ENCODE results near the gene IFI16. TPM values are rescaled to one million over a fixed set of nuclear protein-coding genes. Genes with fewer than 3 reads are reported as not detected.
"Not testable (repeated sequence)": the region's sequence is repeated elsewhere in the genome, so short reads cannot be mapped to it uniquely, and the experiment has no call there.

The IFI16 gene
- polyA plus RNA-seq, 1 experiment, result 179 TPM

GRCh38 chr1:159030311-159030710 is 20.6 kb downstream of the IFI16 start:
- DNase-seq (ENCODE audit: low read depth, low spot score), result no peak
- Histone ChIP-seq H3K27ac (ENCODE audit: low read depth, low read length) (no peak overlapping the region), H3K9me3 (ENCODE audit: control insufficient read depth, insufficient read depth, low read length) (no peaks in the 10 kb centered on the region), H3K4me3 (ENCODE audit: low read depth, low read length) (no peak overlapping the region), H3K27me3 (ENCODE audit: control insufficient read depth, insufficient read depth, low read length) (no peaks in the 10 kb centered on the region)
- TF ChIP-seq CTCF (IDR thresholded peaks at IDR 0.05; ENCODE audit: low read depth, low read length), result no peak
- POLR2A ChIA-PET, result no interaction called here
- CTCF ChIA-PET, result interaction anchor here (0.8 to 1.7 kb wide), 3 partner anchors 21 to 1066 kb away, joined by 4 to 5 read pairs (median 4); partner anchors contain the start of gene IFI16

GRCh38 chr1:159030877-159031447 is 21.3 kb downstream of the IFI16 start:
- CTCF ChIA-PET, result interaction anchor here (1.2 to 1.7 kb wide), 2 partner anchors 33 to 1067 kb away, joined by 3 to 4 read pairs; no protein-coding TSS in a partner anchor
- no peak for DNase-seq (ENCODE audit: low read depth, low spot score)

GRCh38 chr1:159040206-159040605 is 30.5 kb downstream of the IFI16 start:
- POLR2A ChIA-PET, result interaction anchor here (1.8 kb wide), 1 partner anchor 40 kb away, joined by 4 read pairs; no protein-coding TSS in a partner anchor
- TF ChIP-seq CTCF (IDR thresholded peaks at IDR 0.05; ENCODE audit: low read depth, low read length), result no peak
- CTCF ChIA-PET, result interaction anchor here (1.6 to 1.7 kb wide), 2 partner anchors 12 to 42 kb away, joined by 3 to 6 read pairs; no protein-coding TSS in a partner anchor
- Histone ChIP-seq H3K4me3 (ENCODE audit: low read depth, low read length) (no peak overlapping the region), H3K27ac (ENCODE audit: low read depth, low read length) (no peak overlapping the region), H3K9me3 (ENCODE audit: control insufficient read depth, insufficient read depth, low read length) (no peaks in the 10 kb centered on the region), H3K27me3 (ENCODE audit: control insufficient read depth, insufficient read depth, low read length) (no peaks in the 10 kb centered on the region)
- DNase-seq (ENCODE audit: low read depth, low spot score), result peak; percentile 34

More at GRCh38 chr1:159030877-159031447, 21.3 kb downstream of the IFI16 start:
- H3K4me3 ChIP-seq (ENCODE audit: low read depth, low read length), result no peak overlapping the region
- no peaks in the 10 kb centered on the region for H3K27me3 ChIP-seq (ENCODE audit: control insufficient read depth, insufficient read depth, low read length)
- no peak overlapping the region for H3K27ac ChIP-seq (ENCODE audit: low read depth, low read length)
- POLR2A ChIA-PET, result no interaction called here
- no peak for TF ChIP-seq CTCF (IDR thresholded peaks at IDR 0.05; ENCODE audit: low read depth, low read length)
- H3K9me3 ChIP-seq (ENCODE audit: control insufficient read depth, insufficient read depth, low read length), result no peaks in the 10 kb centered on the region

DNA sequence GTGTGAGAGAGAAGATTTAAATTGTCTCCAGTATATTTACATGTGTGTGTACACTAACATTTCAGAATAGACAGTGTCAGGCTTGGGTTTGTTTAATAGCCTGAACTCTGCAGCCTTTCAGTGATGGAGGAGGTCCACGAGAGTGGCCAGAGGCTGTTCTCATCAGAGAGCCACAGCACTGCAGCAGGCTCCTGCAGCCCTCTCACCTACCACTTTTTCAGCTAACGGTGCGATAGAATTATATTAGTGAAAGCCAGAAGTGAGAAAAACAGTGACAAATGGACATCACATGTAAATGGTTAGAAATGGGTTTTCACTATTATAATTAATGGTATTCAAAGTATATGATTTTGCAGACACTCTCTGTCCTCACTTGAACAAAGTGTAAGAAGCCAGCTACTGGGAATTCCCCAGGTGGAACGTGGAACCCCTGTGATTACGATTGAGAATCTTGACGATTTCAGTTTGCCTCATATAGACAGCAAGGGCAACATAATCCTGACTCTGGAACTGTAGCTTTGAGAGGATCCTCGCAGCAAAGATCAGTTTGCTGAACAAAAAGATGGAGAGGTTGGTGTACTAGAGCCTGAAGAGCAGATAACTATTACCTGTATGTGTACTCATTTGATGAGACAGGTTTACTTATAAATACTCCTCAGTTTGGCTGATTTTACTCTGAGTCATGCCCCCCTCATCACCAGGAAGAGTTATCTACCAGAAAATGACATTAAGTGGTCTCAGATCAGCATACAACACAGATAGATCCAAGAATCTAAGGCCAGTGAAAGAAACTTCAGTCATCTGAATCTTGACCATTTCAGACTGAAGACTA is 31.4 kb downstream of the IFI16 start:
- peak overlapping the region; percentile 12 for H3K27ac ChIP-seq (ENCODE audit: low read depth, low read length)
- CTCF ChIA-PET, result interaction anchor here (1.6 to 1.7 kb wide), 2 partner anchors 13 to 43 kb away, joined by 3 to 6 read pairs; no protein-coding TSS in a partner anchor

GRCh38 chr1:159046486-159046885 is 36.8 kb downstream of the IFI16 start:
- CTCF ChIA-PET; H3K4me3 ChIP-seq (ENCODE audit: low read depth, low read length); H3K9me3 ChIP-seq (ENCODE audit: control insufficient read depth, insufficient read depth, low read length); H3K27ac ChIP-seq (ENCODE audit: low read depth, low read length); POLR2A ChIA-PET; H3K27me3 ChIP-seq (ENCODE audit: control insufficient read depth, insufficient read depth, low read length); DNase-seq (ENCODE audit: low read depth, low spot score): not testable (repeated sequence)

More for the DNA sequence above, 31.4 kb downstream of the IFI16 start:
- Histone ChIP-seq H3K27me3 (ENCODE audit: control insufficient read depth, insufficient read depth, low read length) (no peaks in the 10 kb centered on the region), H3K9me3 (ENCODE audit: control insufficient read depth, insufficient read depth, low read length) (no peaks in the 10 kb centered on the region), H3K4me3 (ENCODE audit: low read depth, low read length) (no peak overlapping the region)
- no peak for TF ChIP-seq CTCF (IDR thresholded peaks at IDR 0.05; ENCODE audit: low read depth, low read length)
- no peak for DNase-seq (ENCODE audit: low read depth, low spot score)
- POLR2A ChIA-PET, result interaction anchor here (1.8 kb wide), 1 partner anchor 41 kb away, joined by 4 read pairs; no protein-coding TSS in a partner anchor
